Neuronal stem cell (in vitro differentiated cells): Measurements from ENCODE around the gene PRKACB.

Experiments
- DNase-seq: peaks from one replicate; pipeline ENCODE4 v3.0.0-alpha.2; 2013; ENCODE audit warnings: low spot score
- H2AFZ ChIP-seq: one replicate; pipeline ENCODE4 v1.6.1; 2013; ENCODE audit warnings: mild to moderate bottlenecking, low read length, inconsistent platforms
- H2AK5ac ChIP-seq: 2 replicates; pipeline ENCODE4 v1.6.1; 2013; ENCODE audit warnings: low read depth, mild to moderate bottlenecking, inconsistent platforms, low read length, moderate library complexity, mixed read lengths
- H2BK120ac ChIP-seq: 2 replicates; pipeline ENCODE4 v1.6.1; 2013; ENCODE audit warnings: low read depth, mild to moderate bottlenecking, inconsistent platforms, low read length, moderate library complexity, mixed read lengths
- H2BK12ac ChIP-seq: one replicate; pipeline ENCODE4 v1.6.1; 2013; ENCODE audit warnings: low read length, inconsistent platforms
- H2BK15ac ChIP-seq: 2 replicates; pipeline ENCODE4 v1.6.1; 2013; ENCODE audit warnings: mild to moderate bottlenecking, low read length, inconsistent platforms, mixed read lengths
- H2BK5ac ChIP-seq: one replicate; pipeline ENCODE4 v1.6.1; 2013; ENCODE audit warnings: inconsistent platforms, mild to moderate bottlenecking, low read length, moderate library complexity
- H3K14ac ChIP-seq: one replicate; pipeline ENCODE4 v1.6.1; 2013; ENCODE audit warnings: low read length, inconsistent platforms
- H3K18ac ChIP-seq: 2 replicates; pipeline ENCODE4 v1.6.1; 2013; ENCODE audit warnings: low read length, inconsistent platforms
- H3K23ac ChIP-seq: 2 replicates; pipeline ENCODE4 v1.6.1; 2013; ENCODE audit warnings: low read depth, mild to moderate bottlenecking, mixed read lengths, low read length, inconsistent platforms; ENCODE audit not compliant: poor library complexity
- H3K27ac ChIP-seq: replicated peaks from 3 replicates; pipeline ENCODE4 v1.5.1; 2013; ENCODE audit warnings: low read length, inconsistent platforms
- H3K27me3 ChIP-seq, 3 experiments: 2 replicates each; pipeline ENCODE4 v1.6.1; 2013; ENCODE audit warnings: low read length in 3 of 3, mild to moderate bottlenecking in 2 of 3, inconsistent platforms in 1 of 3, low read depth in 1 of 3, mixed read lengths in 1 of 3, moderate library complexity in 1 of 3; ENCODE audit not compliant: control insufficient read depth in 3 of 3, insufficient read depth in 3 of 3
- H3K36me3 ChIP-seq, 2 donors: replicated peaks in 1 of 2; 2 replicates each; pipeline ENCODE4 v1.6.1; 2013; ENCODE audit warnings: low read length in 2 of 2; ENCODE audit not compliant: control insufficient read depth in 2 of 2, insufficient read depth in 2 of 2
- H3K4ac ChIP-seq: 2 replicates; pipeline ENCODE4 v1.6.1; 2013; ENCODE audit warnings: inconsistent platforms, mild to moderate bottlenecking, low read length, moderate library complexity
- H3K4me1 ChIP-seq, 2 donors: 1 replicate in 1 of 2; 2 replicates in 1 of 2; pipeline ENCODE4 v1.6.1; 2013; ENCODE audit warnings: low read length in 2 of 2, low read depth in 1 of 2; ENCODE audit not compliant: control insufficient read depth in 2 of 2, insufficient read depth in 1 of 2
- H3K4me2 ChIP-seq: one replicate; pipeline ENCODE4 v1.6.1; 2013; ENCODE audit warnings: mild to moderate bottlenecking, low read length, inconsistent platforms; ENCODE audit not compliant: insufficient read depth, poor library complexity, severe bottlenecking
- H3K4me3 ChIP-seq, 2 donors: 2 replicates each; pipeline ENCODE4 v1.5.1; 2013; ENCODE audit warnings: low read length in 2 of 2, mild to moderate bottlenecking in 2 of 2, inconsistent platforms in 1 of 2, moderate library complexity in 1 of 2
- H3K79me1 ChIP-seq: one replicate; pipeline ENCODE4 v1.6.1; 2013; ENCODE audit warnings: low read depth, mild to moderate bottlenecking, inconsistent platforms, low read length, moderate library complexity
- H3K9ac ChIP-seq: one replicate; pipeline ENCODE4 v1.6.1; 2013; ENCODE audit warnings: mild to moderate bottlenecking, low read depth, low read length, inconsistent platforms; ENCODE audit not compliant: poor library complexity
- H3K9me3 ChIP-seq, 2 donors: replicated peaks in 1 of 2; 2 replicates each; pipeline versions ENCODE3 to v1.6.1; 2013; ENCODE audit warnings: low read length in 2 of 2, mild to moderate bottlenecking in 2 of 2, inconsistent platforms in 1 of 2, low read depth in 1 of 2, mixed read lengths in 1 of 2, moderate library complexity in 1 of 2; ENCODE audit not compliant: control insufficient read depth in 2 of 2, insufficient read depth in 1 of 2
- H4K8ac ChIP-seq: one replicate; pipeline ENCODE4 v1.6.1; 2013; ENCODE audit warnings: low read depth, mild to moderate bottlenecking, inconsistent platforms, low read length, moderate library complexity
- H4K91ac ChIP-seq: one replicate; pipeline ENCODE4 v1.6.1; 2013; ENCODE audit warnings: low read length, low read depth, mild to moderate bottlenecking, inconsistent platforms; ENCODE audit not compliant: poor library complexity
- WGBS, 2 donors: extraction: QIAGEN DNeasy Blood & Tissue Kit; methylation state at CpG; one replicate each; pipeline ENCODE4 v1.1.7; 2013; ENCODE audit warnings: missing lambda C conversion rate in 2 of 2, mixed read lengths in 1 of 2; ENCODE audit not compliant: insufficient read length in 2 of 2, insufficient replicate concordance in 1 of 2; ENCODE audit errors: extremely low coverage in 2 of 2; 5-methylcytosine and 5-hydroxymethylcytosine counted together

PRKACB gene

GRCh38 chr1:84122780-84123382 is 21.2 kb upstream of the PRKACB start:
- no peak overlapping the region for H3K14ac ChIP-seq
- peaks cover 2 to 5% of the 10 kb centered on the region in 2 donors for H3K36me3 ChIP-seq
- peaks cover 3 to 5% of the 10 kb centered on the region in 2 donors for H3K9me3 ChIP-seq
- no peak overlapping the region for H2AFZ ChIP-seq
- no peak overlapping the region for H2BK5ac ChIP-seq
- H2BK15ac ChIP-seq = no peak overlapping the region
- no peak overlapping the region for H3K27ac ChIP-seq
- H3K79me1 ChIP-seq = no peaks in the 10 kb centered on the region
- H3K4ac ChIP-seq = no peak overlapping the region
- H2BK120ac ChIP-seq = no peak overlapping the region
- no peak overlapping the region for H3K23ac ChIP-seq
- H2BK12ac ChIP-seq = no peak overlapping the region
- no CpG with 5 or more reads among the region's 2 CpGs for WGBS, 2 donors
- no peaks in the 10 kb centered on the region for H3K27me3 ChIP-seq
- no peak overlapping the region for H4K8ac ChIP-seq
- H3K18ac ChIP-seq = no peak overlapping the region
- no peaks in the 10 kb centered on the region for H3K4me1 ChIP-seq
- no peak overlapping the region for H4K91ac ChIP-seq
- no peak for DNase-seq
- no peak overlapping the region for H2AK5ac ChIP-seq
- no peak overlapping the region for H3K4me3 ChIP-seq
- no peak overlapping the region for H3K9ac ChIP-seq
- H3K4me2 ChIP-seq = no peak overlapping the region

- peaks cover 3 to 7% of the 10 kb centered on the region in 2 donors for H3K9me3 ChIP-seq
- H3K4me1 ChIP-seq = no peaks in the 10 kb centered on the region
- no peak overlapping the region for H4K91ac ChIP-seq
- H3K14ac ChIP-seq = peak overlapping the region; percentile 38
- H3K4me2 ChIP-seq = no peak overlapping the region
- H2BK15ac ChIP-seq = no peak overlapping the region
- no peak overlapping the region for H3K9ac ChIP-seq
- H2BK12ac ChIP-seq = no peak overlapping the region
- H2BK5ac ChIP-seq = no peak overlapping the region
- no peak overlapping the region for H4K8ac ChIP-seq
- H3K4me3 ChIP-seq = peak overlapping the region in 1 of 2 donors; percentile 48
- no peaks in the 10 kb centered on the region for H3K36me3 ChIP-seq
- H2BK120ac ChIP-seq = no peak overlapping the region
- no peak overlapping the region for H3K4ac ChIP-seq
- H3K27me3 ChIP-seq = no peaks in the 10 kb centered on the region
- H3K27ac ChIP-seq = no peak overlapping the region
- no CpG with 5 or more reads among the region's 7 CpGs for WGBS, 2 donors
- H2AFZ ChIP-seq = no peak overlapping the region
- DNase-seq = no peak
- no peaks in the 10 kb centered on the region for H3K79me1 ChIP-seq
- H3K23ac ChIP-seq = no peak overlapping the region
- no peak overlapping the region for H2AK5ac ChIP-seq
- peak overlapping the region; percentile 57 for H3K18ac ChIP-seq
Observed at GRCh38 chr1:84133479-84133878, 10.6 kb upstream of the PRKACB start.

GRCh38 chr1:84135341-84135740 is 8.7 kb upstream of the PRKACB start:
- no peak overlapping the region for H3K23ac ChIP-seq
- H3K27ac ChIP-seq = no peak overlapping the region
- H2AK5ac ChIP-seq = no peak overlapping the region
- H3K9me3 ChIP-seq = peaks cover 3 to 7% of the 10 kb centered on the region in 2 donors
- H3K4ac ChIP-seq = no peak overlapping the region
- H3K9ac ChIP-seq = no peak overlapping the region
- H3K18ac ChIP-seq = no peak overlapping the region
- H3K36me3 ChIP-seq = no peaks in the 10 kb centered on the region
- no peaks in the 10 kb centered on the region for H3K27me3 ChIP-seq
- H4K91ac ChIP-seq = no peak overlapping the region
- H3K4me3 ChIP-seq = no peak overlapping the region
- no peaks in the 10 kb centered on the region for H3K4me1 ChIP-seq
- no peak overlapping the region for H3K14ac ChIP-seq
- no peak overlapping the region for H2BK120ac ChIP-seq
- no peak for DNase-seq
- no peak overlapping the region for H4K8ac ChIP-seq
- no peak overlapping the region for H2BK15ac ChIP-seq
- H3K4me2 ChIP-seq = no peak overlapping the region
- no peak overlapping the region for H2AFZ ChIP-seq
- H2BK5ac ChIP-seq = no peak overlapping the region
- no peak overlapping the region for H2BK12ac ChIP-seq
- H3K79me1 ChIP-seq = no peaks in the 10 kb centered on the region

- H3K23ac ChIP-seq = no peak overlapping the region
- no peak overlapping the region for H2AK5ac ChIP-seq
- H3K4me1 ChIP-seq = peaks cover 0 to 4% of the 10 kb centered on the region in 2 donors
- H3K4ac ChIP-seq = no peak overlapping the region
- no peaks in the 10 kb centered on the region for H3K9me3 ChIP-seq
- no peak overlapping the region for H2AFZ ChIP-seq
- no peak overlapping the region for H3K4me3 ChIP-seq
- H3K18ac ChIP-seq = no peak overlapping the region
- H3K27ac ChIP-seq = no peak overlapping the region
- no peak overlapping the region for H3K9ac ChIP-seq
- H2BK15ac ChIP-seq = no peak overlapping the region
- H3K14ac ChIP-seq = no peak overlapping the region
- no peak for DNase-seq
- 100% methylated on average over 1 of the region's 9 CpGs; no CpG with 5 or more reads in 1 of the 2 donors for WGBS, 2 donors
- H3K27me3 ChIP-seq = no peaks in the 10 kb centered on the region
- no peaks in the 10 kb centered on the region for H3K36me3 ChIP-seq
- H2BK12ac ChIP-seq = no peak overlapping the region
- no peak overlapping the region for H2BK120ac ChIP-seq
- H3K79me1 ChIP-seq = no peaks in the 10 kb centered on the region
- H4K91ac ChIP-seq = no peak overlapping the region
- no peak overlapping the region for H4K8ac ChIP-seq
- no peak overlapping the region for H3K4me2 ChIP-seq
- H2BK5ac ChIP-seq = no peak overlapping the region
Observed at GRCh38 chr1:84141182-84142003, 2.7 kb upstream of the PRKACB start.
